K562 (cell line): ENCODE measurements around the gene DIPK1B. TPM values are rescaled to one million over a fixed set of nuclear protein-coding genes. Genes with fewer than 3 reads are reported as not detected.

Source experiments
- CEBPB ChIP-seq: fragments of 450-650 bp; IDR thresholded peaks from 2 replicates; pipeline ENCODE4 v1.6.1; 2016; ENCODE audit warnings: missing genetic modification characterization, missing compliant biosample characterization
- CREBBP ChIP-seq: IDR thresholded peaks from one replicate; pipeline ENCODE4 v1.6.1; 2012; ENCODE audit warnings: low read depth, mild to moderate bottlenecking, control low read depth, inconsistent platforms, low read length
- DDX20 ChIP-seq: fragments of 450-650 bp; IDR thresholded peaks from 2 replicates; pipeline ENCODE4 v1.6.1; 2016; ENCODE audit warnings: missing genetic modification characterization, low read depth, mild to moderate bottlenecking, missing compliant biosample characterization, moderate library complexity
- DNMT1 ChIP-seq: fragments of 450-650 bp; IDR thresholded peaks from 2 replicates; pipeline ENCODE4 v1.6.1; 2016; ENCODE audit warnings: antibody characterized with exemption, mild to moderate bottlenecking
- EP300 ChIP-seq: IDR thresholded peaks from 2 replicates; pipeline ENCODE4 v1.6.1; 2012; ENCODE audit warnings: low read length, improper control_type of control experiment
- HSF4 ChIP-seq: fragments of 250-450 bp; sonication (Bioruptor Pico); IDR thresholded peaks from 2 replicates; pipeline ENCODE4 v2.1.2; 2022; ENCODE audit warnings: mild to moderate bottlenecking, moderate library complexity, borderline replicate concordance
- JUN ChIP-seq, 2 experiments: sonication (generic) in 1 of 2; formaldehyde crosslinking in 1 of 2; IDR thresholded peaks; 2 replicates each; pipeline versions ENCODE4 v1.6.1 to v1.8.0; 2012 to 2022; ENCODE audit warnings: borderline replicate concordance in 2 of 2, mild to moderate bottlenecking in 2 of 2, improper control_type of control experiment in 1 of 2, low read depth in 1 of 2, low read length in 1 of 2, missing genetic modification reagents in 1 of 2
- MCM5 ChIP-seq: fragments of 450-650 bp; IDR thresholded peaks from 2 replicates; pipeline ENCODE4 v1.6.1; 2016; ENCODE audit warnings: low read depth
- NRF1 ChIP-seq, 2 experiments: fragments of 450-650 bp; IDR thresholded peaks in 1 of 2; conservative IDR thresholded peaks in 1 of 2; 2 replicates each; pipeline ENCODE4 v1.6.1; 2014; ENCODE audit warnings: mild to moderate bottlenecking in 2 of 2
- PHB2 ChIP-seq: fragments of 450-650 bp; IDR thresholded peaks from 2 replicates; pipeline ENCODE4 v1.6.1; 2017; ENCODE audit warnings: low read depth
- PHTF2 ChIP-seq: fragments of 250-450 bp; sonication (Bioruptor Pico); IDR thresholded peaks from 2 replicates; pipeline ENCODE4 v1.5.0; 2021; ENCODE audit warnings: mild to moderate bottlenecking
- RAD51 ChIP-seq: fragments of 450-650 bp; IDR thresholded peaks from 2 replicates; pipeline ENCODE4 v1.7.1; 2016; ENCODE audit warnings: low read depth, mild to moderate bottlenecking, borderline replicate concordance
- RHOXF2B ChIP-seq: fragments of 250-450 bp; sonication (Bioruptor Pico); conservative IDR thresholded peaks from 2 replicates; pipeline ENCODE4 v1.5.1; 2021
- SAFB ChIP-seq: fragments of 200-400 bp; formaldehyde crosslinking; IDR thresholded peaks from 2 replicates; pipeline ENCODE4 v1.6.1; 2017; ENCODE audit warnings: low read depth, low read length, borderline replicate concordance
- SMAD4 ChIP-seq: fragments of 250-450 bp; sonication (Bioruptor Pico); conservative IDR thresholded peaks from 2 replicates; pipeline ENCODE4 v1.8.0; 2021; ENCODE audit warnings: inconsistent platforms, mild to moderate bottlenecking, moderate library complexity
- TCF7 ChIP-seq: sonication (generic); IDR thresholded peaks from 2 replicates; pipeline ENCODE4 v1.6.1; 2016; ENCODE audit warnings: antibody characterized with exemption, borderline replicate concordance
- ZNF347 ChIP-seq: fragments of 450-650 bp; formaldehyde crosslinking; IDR thresholded peaks from 2 replicates; pipeline ENCODE4 v1.4.0; 2020; ENCODE audit warnings: low read depth, mild to moderate bottlenecking, moderate library complexity
- ZNF384 ChIP-seq: IDR thresholded peaks from 2 replicates; pipeline ENCODE4 v1.6.1; 2012; ENCODE audit warnings: low read depth, low read length, improper control_type of control experiment
- ZNF780A ChIP-seq: fragments of 250-450 bp; sonication (Bioruptor Pico); IDR thresholded peaks from 2 replicates; pipeline ENCODE4 v1.5.0; 2021; ENCODE audit warnings: mild to moderate bottlenecking
- polyA plus RNA-seq, 8 experiments: library from polyadenylated mRNA; depleted of rRNA in 4 of 8; stranded (reverse) in 5 of 8; unstranded in 3 of 8; fragments of >200 nt; fragmentation: Nextera tagmentation in 2 of 8; fragmentation: Illumina TruSeq in 1 of 8; extraction: Ambion mirVana in 2 of 8; extraction: Trizol in 1 of 8; gene quantifications; 2 replicates each; pipeline versions ENCODE4 v1.2.1 to v1.2.3, GENCODE V29; 2011 to 2014; ENCODE audit warnings: inconsistent platforms in 1 of 8, missing spikeins in 1 of 8
- total RNA-seq, 7 experiments: library from RNA; depleted of rRNA in 6 of 7; stranded (reverse); fragments of >200 nt in 6 of 7; fragmentation: Illumina TruSeq in 2 of 7; extraction: Trizol in 2 of 7; gene quantifications; 2 replicates each; pipeline versions ENCODE4 v1.2.1 to v1.2.3, GENCODE V29; 2011 to 2021; ENCODE audit warnings: low replicate concordance in 1 of 7
- TF ChIP-seq, protein P1 (sequence below), 2 experiments: fragments of 250-450 bp in 1 of 2; fragments of 450-650 bp in 1 of 2; sonication (Bioruptor Pico) in 1 of 2; IDR thresholded peaks; 2 replicates each; pipeline versions ENCODE4 v1.6.1 to v1.8.0; 2016 to 2021; ENCODE audit warnings: mild to moderate bottlenecking in 2 of 2, moderate library complexity in 2 of 2, missing compliant biosample characterization in 1 of 2, missing genetic modification characterization in 1 of 2
- TF ChIP-seq, protein P2 (sequence below): fragments of 250-450 bp; sonication (Bioruptor Pico); IDR thresholded peaks from 2 replicates; pipeline ENCODE4 v1.5.0; 2020; ENCODE audit warnings: mild to moderate bottlenecking, borderline replicate concordance
- TF ChIP-seq, protein P3 (sequence below): fragments of 250-450 bp; sonication (Bioruptor Pico); IDR thresholded peaks from 2 replicates; pipeline ENCODE4 v1.8.0; 2021; ENCODE audit warnings: mild to moderate bottlenecking, moderate library complexity

Gene DIPK1B
- total and polyA plus RNA-seq, 9 of the 15 experiments (the other 6 are each of a cell fraction or from before 2014, with no cell fraction given): 0.08 to 22.3 (median 5.9) TPM

DNA sequence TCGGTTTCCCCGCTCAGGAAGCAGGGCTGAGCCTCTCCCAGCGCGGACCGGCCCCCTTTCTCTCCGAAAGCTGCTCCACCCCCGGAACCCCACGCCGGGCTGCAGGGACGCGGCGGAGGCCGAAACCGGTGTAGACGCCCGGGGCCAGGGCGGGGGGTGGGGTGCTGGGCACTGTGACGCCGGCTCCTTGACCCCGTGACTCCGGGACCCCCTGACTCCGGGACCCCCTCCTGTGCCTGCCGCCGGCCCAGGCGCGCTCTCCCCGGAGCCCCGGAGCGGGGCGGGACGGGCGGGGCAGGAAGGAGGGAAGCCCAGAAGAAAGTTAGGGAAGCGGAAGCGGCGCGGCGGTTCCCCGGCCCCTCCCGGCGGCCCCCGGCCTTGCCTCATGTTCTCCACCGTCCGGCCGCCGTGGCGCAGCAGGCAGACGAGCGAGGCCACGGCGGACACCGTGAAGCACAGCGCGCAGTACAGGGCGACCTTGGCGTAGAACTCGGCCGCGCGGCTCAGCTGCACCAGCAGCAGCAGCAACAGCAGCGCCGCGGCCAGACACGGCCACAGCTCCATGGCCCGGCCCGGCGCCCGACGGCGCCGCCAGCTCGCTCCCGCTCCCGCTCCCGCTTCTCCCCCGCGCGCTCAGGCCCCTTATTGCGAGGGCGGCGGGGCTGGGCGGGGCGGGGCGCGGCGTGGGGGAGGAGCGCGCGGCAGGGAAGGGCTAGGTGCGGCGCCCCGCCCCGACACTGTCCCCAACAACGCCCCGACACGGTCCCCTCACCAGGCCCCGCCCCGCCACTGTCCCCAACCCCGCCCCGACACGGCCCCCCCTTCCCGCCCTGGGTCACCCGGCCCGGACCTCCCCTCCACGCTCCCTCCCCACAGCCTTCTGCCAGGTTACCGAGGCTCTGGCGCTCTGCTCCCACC is 25.3 kb upstream of the DIPK1B start, which contains the start of gene AGPAT2 (continued):
- TF ChIP-seq CREBBP (no peak), EP300 (no peak), SAFB (no peak), RHOXF2B (no peak), RAD51 (no peak; the same call in 1 of the 2 replicates), MCM5 (no peak), HSF4 (CRISPR knock-in tag) (no peak), TCF7 (no peak), CEBPB (tag) (peak; percentile 20; the same call in 1 of the 2 replicates), JUN (IDR thresholded peaks at IDR 0.05; ENCODE audit: borderline replicate concordance, low read depth, low read length) (0 out of 2 replicates have a peak, but pooled peaks have one; percentile 13), JUN (CRISPR knock-in tag; IDR thresholded peaks at IDR 0.05; ENCODE audit: borderline replicate concordance) (peak; percentile 72; the same call in 1 of the 2 replicates), NRF1 (conservative IDR thresholded peaks at IDR 0.05 in 1 of 2, IDR thresholded peaks at IDR 0.05 in 1 of 2) (peak; percentile 39 to 56; a peak in 3 of 4 replicates), PHTF2 (no peak), ZNF347 (CRISPR knock-in tag) (no peak), DNMT1 (no peak), ZNF780A (CRISPR knock-in tag) (no peak), PHB2 (no peak), ZNF384 (no peak), SMAD4 (CRISPR knock-in tag) (peak; percentile 92), DDX20 (tag) (no peak)
- TF ChIP-seq, protein P1, sequence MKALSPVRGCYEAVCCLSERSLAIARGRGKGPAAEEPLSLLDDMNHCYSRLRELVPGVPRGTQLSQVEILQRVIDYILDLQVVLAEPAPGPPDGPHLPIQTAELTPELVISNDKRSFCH (CRISPR knock-in tag; IDR thresholded peaks at IDR 0.05): no peak
- TF ChIP-seq, protein P1 (tag; IDR thresholded peaks at IDR 0.05): peak; percentile 49; the same call in 1 of the 2 replicates
- TF ChIP-seq, protein P2, sequence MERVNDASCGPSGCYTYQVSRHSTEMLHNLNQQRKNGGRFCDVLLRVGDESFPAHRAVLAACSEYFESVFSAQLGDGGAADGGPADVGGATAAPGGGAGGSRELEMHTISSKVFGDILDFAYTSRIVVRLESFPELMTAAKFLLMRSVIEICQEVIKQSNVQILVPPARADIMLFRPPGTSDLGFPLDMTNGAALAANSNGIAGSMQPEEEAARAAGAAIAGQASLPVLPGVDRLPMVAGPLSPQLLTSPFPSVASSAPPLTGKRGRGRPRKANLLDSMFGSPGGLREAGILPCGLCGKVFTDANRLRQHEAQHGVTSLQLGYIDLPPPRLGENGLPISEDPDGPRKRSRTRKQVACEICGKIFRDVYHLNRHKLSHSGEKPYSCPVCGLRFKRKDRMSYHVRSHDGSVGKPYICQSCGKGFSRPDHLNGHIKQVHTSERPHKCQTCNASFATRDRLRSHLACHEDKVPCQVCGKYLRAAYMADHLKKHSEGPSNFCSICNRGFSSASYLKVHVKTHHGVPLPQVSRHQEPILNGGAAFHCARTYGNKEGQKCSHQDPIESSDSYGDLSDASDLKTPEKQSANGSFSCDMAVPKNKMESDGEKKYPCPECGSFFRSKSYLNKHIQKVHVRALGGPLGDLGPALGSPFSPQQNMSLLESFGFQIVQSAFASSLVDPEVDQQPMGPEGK: no peak
- TF ChIP-seq, protein P3, sequence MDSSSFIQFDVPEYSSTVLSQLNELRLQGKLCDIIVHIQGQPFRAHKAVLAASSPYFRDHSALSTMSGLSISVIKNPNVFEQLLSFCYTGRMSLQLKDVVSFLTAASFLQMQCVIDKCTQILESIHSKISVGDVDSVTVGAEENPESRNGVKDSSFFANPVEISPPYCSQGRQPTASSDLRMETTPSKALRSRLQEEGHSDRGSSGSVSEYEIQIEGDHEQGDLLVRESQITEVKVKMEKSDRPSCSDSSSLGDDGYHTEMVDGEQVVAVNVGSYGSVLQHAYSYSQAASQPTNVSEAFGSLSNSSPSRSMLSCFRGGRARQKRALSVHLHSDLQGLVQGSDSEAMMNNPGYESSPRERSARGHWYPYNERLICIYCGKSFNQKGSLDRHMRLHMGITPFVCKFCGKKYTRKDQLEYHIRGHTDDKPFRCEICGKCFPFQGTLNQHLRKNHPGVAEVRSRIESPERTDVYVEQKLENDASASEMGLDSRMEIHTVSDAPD: no peak
